ENCODE data around the gene CRB2.

- no peak for TF ChIP-seq POLR2AphosphoS5 (IDR thresholded peaks at IDR 0.05; ENCODE audit: borderline replicate concordance, low read depth, low read length)
- TF ChIP-seq EZH2 (IDR thresholded peaks at IDR 0.05) = no peak
These were observed 37.0 kb upstream of the CRB2 start for GRCh38 chr9:123318961-123319421.
